ENCODE data around the gene SFR1.

Gene SFR1

DNA sequence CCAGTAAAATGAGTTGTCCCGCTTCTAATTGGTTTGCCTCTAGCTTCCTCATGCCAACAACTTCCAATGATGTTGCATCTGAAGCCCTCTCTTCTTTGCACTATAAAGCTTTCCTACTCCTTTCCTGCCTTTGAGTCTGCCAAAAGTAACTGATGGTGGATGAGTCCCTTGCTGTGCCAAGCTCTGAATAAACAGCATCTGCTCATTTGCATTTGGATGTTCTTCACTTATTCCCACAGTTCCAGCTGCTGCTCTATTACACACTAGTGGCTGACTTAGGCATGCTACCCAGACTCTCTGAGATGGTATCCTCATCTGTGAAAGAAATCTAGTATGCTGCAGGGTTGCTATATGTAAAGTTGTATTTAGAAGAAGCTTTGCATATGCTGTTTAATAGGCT is 24.9 kb downstream of the SFR1 start:
- H3K27me3 ChIP-seq (ENCODE audit: insufficient read depth, poor library complexity, severe bottlenecking): peaks cover 6% of the 10 kb centered on the region
- no peak overlapping the region for H3K4me3 ChIP-seq (replicated peaks; ENCODE audit: insufficient read depth, low read length)
- TF ChIP-seq SPI1 (IDR thresholded peaks at IDR 0.05; ENCODE audit: borderline replicate concordance, low read depth) (no peak), GABPA (IDR thresholded peaks at IDR 0.05; ENCODE audit: low read depth) (no peak), POLR2AphosphoS5 (IDR thresholded peaks at IDR 0.05; ENCODE audit: low read depth) (no peak), CTCF (IDR thresholded peaks at IDR 0.05; ENCODE audit: insufficient read depth, low read length) (no peak)
- TF ChIP-seq, protein P1, sequence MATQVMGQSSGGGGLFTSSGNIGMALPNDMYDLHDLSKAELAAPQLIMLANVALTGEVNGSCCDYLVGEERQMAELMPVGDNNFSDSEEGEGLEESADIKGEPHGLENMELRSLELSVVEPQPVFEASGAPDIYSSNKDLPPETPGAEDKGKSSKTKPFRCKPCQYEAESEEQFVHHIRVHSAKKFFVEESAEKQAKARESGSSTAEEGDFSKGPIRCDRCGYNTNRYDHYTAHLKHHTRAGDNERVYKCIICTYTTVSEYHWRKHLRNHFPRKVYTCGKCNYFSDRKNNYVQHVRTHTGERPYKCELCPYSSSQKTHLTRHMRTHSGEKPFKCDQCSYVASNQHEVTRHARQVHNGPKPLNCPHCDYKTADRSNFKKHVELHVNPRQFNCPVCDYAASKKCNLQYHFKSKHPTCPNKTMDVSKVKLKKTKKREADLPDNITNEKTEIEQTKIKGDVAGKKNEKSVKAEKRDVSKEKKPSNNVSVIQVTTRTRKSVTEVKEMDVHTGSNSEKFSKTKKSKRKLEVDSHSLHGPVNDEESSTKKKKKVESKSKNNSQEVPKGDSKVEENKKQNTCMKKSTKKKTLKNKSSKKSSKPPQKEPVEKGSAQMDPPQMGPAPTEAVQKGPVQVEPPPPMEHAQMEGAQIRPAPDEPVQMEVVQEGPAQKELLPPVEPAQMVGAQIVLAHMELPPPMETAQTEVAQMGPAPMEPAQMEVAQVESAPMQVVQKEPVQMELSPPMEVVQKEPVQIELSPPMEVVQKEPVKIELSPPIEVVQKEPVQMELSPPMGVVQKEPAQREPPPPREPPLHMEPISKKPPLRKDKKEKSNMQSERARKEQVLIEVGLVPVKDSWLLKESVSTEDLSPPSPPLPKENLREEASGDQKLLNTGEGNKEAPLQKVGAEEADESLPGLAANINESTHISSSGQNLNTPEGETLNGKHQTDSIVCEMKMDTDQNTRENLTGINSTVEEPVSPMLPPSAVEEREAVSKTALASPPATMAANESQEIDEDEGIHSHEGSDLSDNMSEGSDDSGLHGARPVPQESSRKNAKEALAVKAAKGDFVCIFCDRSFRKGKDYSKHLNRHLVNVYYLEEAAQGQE (IDR thresholded peaks at IDR 0.05; ENCODE audit: insufficient replicate concordance, low read depth): no peak
- no peak for DNase-seq (ENCODE audit: low read depth in 1 of 2, low spot score in 1 of 2)
- H3K27ac ChIP-seq (replicated peaks): no peak overlapping the region

GRCh38 chr10:104150139-104150538 is 28.2 kb downstream of the SFR1 start:
- H3K27ac ChIP-seq (replicated peaks): no peak overlapping the region
- no peak for DNase-seq (ENCODE audit: low read depth in 1 of 2, low spot score in 1 of 2)
- TF ChIP-seq GABPA (IDR thresholded peaks at IDR 0.05; ENCODE audit: low read depth) (no peak), POLR2AphosphoS5 (IDR thresholded peaks at IDR 0.05; ENCODE audit: low read depth) (no peak), CTCF (IDR thresholded peaks at IDR 0.05; ENCODE audit: insufficient read depth, low read length) (no peak), SPI1 (IDR thresholded peaks at IDR 0.05; ENCODE audit: borderline replicate concordance, low read depth) (no peak)
- TF ChIP-seq, protein P1 (IDR thresholded peaks at IDR 0.05; ENCODE audit: insufficient replicate concordance, low read depth): no peak

GRCh38 chr10:104151737-104152136 is 29.8 kb downstream of the SFR1 start:
- no peak for DNase-seq (ENCODE audit: low read depth in 1 of 2, low spot score in 1 of 2)
- no peaks in the 10 kb centered on the region for H3K27me3 ChIP-seq (ENCODE audit: insufficient read depth, poor library complexity, severe bottlenecking)
- H3K4me3 ChIP-seq (replicated peaks; ENCODE audit: insufficient read depth, low read length): no peak overlapping the region
- H3K27ac ChIP-seq (replicated peaks): no peak overlapping the region
- TF ChIP-seq GABPA (IDR thresholded peaks at IDR 0.05; ENCODE audit: low read depth) (no peak), SPI1 (IDR thresholded peaks at IDR 0.05; ENCODE audit: borderline replicate concordance, low read depth) (no peak), POLR2AphosphoS5 (IDR thresholded peaks at IDR 0.05; ENCODE audit: low read depth) (no peak), CTCF (IDR thresholded peaks at IDR 0.05; ENCODE audit: insufficient read depth, low read length) (no peak)
- TF ChIP-seq, protein P1 (IDR thresholded peaks at IDR 0.05; ENCODE audit: insufficient replicate concordance, low read depth): no peak

More at GRCh38 chr10:104150139-104150538, 28.2 kb downstream of the SFR1 start:
- Histone ChIP-seq H3K4me3 (replicated peaks; ENCODE audit: insufficient read depth, low read length) (no peak overlapping the region), H3K27me3 (ENCODE audit: insufficient read depth, poor library complexity, severe bottlenecking) (peaks cover 6% of the 10 kb centered on the region)
